HG02884 (cell line): ENCODE measurements around the gene GTF3C6.
"Not testable (repeated sequence)": the region's sequence is repeated elsewhere in the genome, so short reads cannot be mapped to it uniquely, and the experiment has no call there.

Experiments used
- ATAC-seq: cut with Tn5 transposase; IDR thresholded peaks from one replicate; pipeline ENCODE4 v1.9.1; 2021; ENCODE audit warnings: mild to moderate bottlenecking, moderate library complexity; ENCODE audit not compliant: unreplicated experiment

The GTF3C6 gene

GRCh38 chr6:110976575-110976974, 18.1 kb downstream of the GTF3C6 start:
- ATAC-seq = no peak

- no peak for ATAC-seq
These were observed 21.1 kb downstream of the GTF3C6 start for GRCh38 chr6:110979565-110980101.

GRCh38 chr6:110980227-110980626, 21.7 kb downstream of the GTF3C6 start:
- ATAC-seq = no peak

- no peak for ATAC-seq
These were observed 22.1 kb downstream of the GTF3C6 start for GRCh38 chr6:110980648-110981047.

- no peak for ATAC-seq
These were observed 22.7 kb downstream of the GTF3C6 start for GRCh38 chr6:110981202-110981600.

GRCh38 chr6:110990840-110991576, 32.5 kb downstream of the GTF3C6 start:
- no peak for ATAC-seq

- ATAC-seq = no peak
These were observed 38.2 kb downstream of the GTF3C6 start for GRCh38 chr6:110996691-110997090.

GRCh38 chr6:110999634-111000270, 41.2 kb downstream of the GTF3C6 start:
- no peak for ATAC-seq

- no peak for ATAC-seq
These were observed 43.8 kb downstream of the GTF3C6 start for GRCh38 chr6:111002350-111002749.

- ATAC-seq = no peak
These were observed 53.0 kb downstream of the GTF3C6 start for GRCh38 chr6:111011360-111012142.

GRCh38 chr6:111012143-111012452, 53.6 kb downstream of the GTF3C6 start:
- ATAC-seq = no peak

GRCh38 chr6:111012520-111012919, 54.0 kb downstream of the GTF3C6 start:
- ATAC-seq = not testable (repeated sequence)

- ATAC-seq = no peak
These were observed 54.8 kb downstream of the GTF3C6 start for GRCh38 chr6:111013144-111013915.

GRCh38 chr6:111015389-111016124, 57.1 kb downstream of the GTF3C6 start:
- no peak for ATAC-seq

GRCh38 chr6:111017241-111017640, 58.7 kb downstream of the GTF3C6 start:
- ATAC-seq = not testable (repeated sequence)
